NT2/D1 (cell line): ENCODE measurements around the gene SUGP2.

Experiments used
- DNase-seq: peaks from one replicate; pipeline ENCODE4 v3.0.0-alpha.2; 2011; ENCODE audit warnings: low read depth, low spot score
- H3K27me3 ChIP-seq: 2 replicates; pipeline ENCODE4 v1.6.0; 2011; ENCODE audit warnings: mild to moderate bottlenecking; ENCODE audit not compliant: insufficient read length, insufficient read depth
- H3K36me3 ChIP-seq: 2 replicates; pipeline ENCODE4 v1.6.1; 2011; ENCODE audit warnings: mild to moderate bottlenecking, low read length, mixed read lengths; ENCODE audit not compliant: insufficient read depth, insufficient read length
- H3K4me1 ChIP-seq: 2 replicates; pipeline ENCODE4 v1.5.1; 2011; ENCODE audit not compliant: insufficient read depth, insufficient read length
- H3K4me3 ChIP-seq: 2 replicates; pipeline ENCODE4 v1.5.1; 2011; ENCODE audit warnings: low read depth; ENCODE audit not compliant: insufficient read length
- H3K9ac ChIP-seq: 2 replicates; pipeline ENCODE4 v1.6.0; 2011; ENCODE audit warnings: low read depth; ENCODE audit not compliant: insufficient read length
- H3K9me3 ChIP-seq: 2 replicates; pipeline ENCODE4 v1.5.1; 2011; ENCODE audit warnings: mild to moderate bottlenecking, low read length; ENCODE audit not compliant: insufficient read depth
- SUZ12 ChIP-seq: IDR thresholded peaks from 2 replicates; pipeline ENCODE4 v1.6.1; 2011; ENCODE audit not compliant: insufficient read length, insufficient read depth; ENCODE audit errors: extremely low read depth
- YY1 ChIP-seq: IDR thresholded peaks from 2 replicates; pipeline ENCODE4 v1.6.1; 2011; ENCODE audit not compliant: insufficient read length, insufficient read depth
- ZNF274 ChIP-seq: IDR thresholded peaks from 2 replicates; pipeline ENCODE4 v1.6.1; 2011; ENCODE audit warnings: mild to moderate bottlenecking, low read depth, low read length

The SUGP2 gene

DNA sequence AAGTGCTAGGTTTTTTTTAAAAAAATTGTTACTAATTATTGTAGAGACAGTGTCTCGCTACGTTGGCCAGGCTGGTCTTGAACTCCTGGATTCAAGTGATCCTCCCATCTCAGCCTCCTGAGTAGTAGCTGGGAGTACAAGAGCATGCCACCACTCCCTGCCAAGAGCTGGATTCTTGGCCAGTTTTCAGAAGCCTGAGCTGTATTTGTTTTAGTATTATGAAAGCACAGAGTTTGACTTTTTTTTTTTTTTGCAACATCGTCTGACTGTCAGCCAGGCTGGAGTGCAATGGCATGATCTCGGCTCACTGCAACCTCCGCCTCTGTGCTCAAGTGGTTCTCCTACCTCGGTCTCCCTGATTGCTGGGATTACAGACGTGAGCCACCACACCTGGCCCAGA is 7.1 kb upstream of the SUGP2 start:
- Histone ChIP-seq H3K9me3 (peaks cover 8% of the 10 kb centered on the region; the same call in 1 of the 2 replicates), H3K4me3 (no peak overlapping the region), H3K9ac (no peak overlapping the region), H3K27me3 (no peaks in the 10 kb centered on the region), H3K36me3 (peaks cover 82% of the 10 kb centered on the region), H3K4me1 (peaks cover 2% of the 10 kb centered on the region)
- no peak for DNase-seq
- TF ChIP-seq SUZ12 = no peak
- TF ChIP-seq YY1 = no peak
- no peak for TF ChIP-seq ZNF274

GRCh38 chr19:19039901-19040300 is 6.6 kb upstream of the SUGP2 start:
- Histone ChIP-seq H3K4me3 (no peak overlapping the region), H3K4me1 (peaks cover 2% of the 10 kb centered on the region), H3K9ac (no peak overlapping the region), H3K9me3 (peaks cover 8% of the 10 kb centered on the region; the same call in 1 of the 2 replicates), H3K36me3 (peaks cover 80% of the 10 kb centered on the region), H3K27me3 (no peaks in the 10 kb centered on the region)
- no peak for DNase-seq
- TF ChIP-seq SUZ12 = no peak

GRCh38 chr19:19034204-19034624 is 897 bp upstream of the SUGP2 start:
- H3K9me3 ChIP-seq = peaks cover 8% of the 10 kb centered on the region; the same call in 1 of the 2 replicates
- H3K4me3 ChIP-seq = peak overlapping the region; percentile 99
- no peak for TF ChIP-seq SUZ12
- TF ChIP-seq YY1 = no peak
- H3K9ac ChIP-seq = peak overlapping the region; percentile 94
- DNase-seq = peak; percentile 74
- H3K27me3 ChIP-seq = no peaks in the 10 kb centered on the region
- no peaks in the 10 kb centered on the region for H3K4me1 ChIP-seq
- H3K36me3 ChIP-seq = peaks cover 61% of the 10 kb centered on the region

GRCh38 chr19:19033176-19033425 is 216 bp downstream of the SUGP2 start:
- TF ChIP-seq YY1 = no peak
- TF ChIP-seq ZNF274 = no peak
- no peak for TF ChIP-seq SUZ12
- Histone ChIP-seq H3K4me1 (no peaks in the 10 kb centered on the region), H3K9ac (peak overlapping the region; percentile 98), H3K4me3 (peak overlapping the region; percentile 99), H3K36me3 (peaks cover 59% of the 10 kb centered on the region), H3K9me3 (peaks cover 8% of the 10 kb centered on the region; the same call in 1 of the 2 replicates), H3K27me3 (no peaks in the 10 kb centered on the region)
- no peak for DNase-seq

- peaks cover 60% of the 10 kb centered on the region for H3K36me3 ChIP-seq
- peak overlapping the region; percentile 99 for H3K4me3 ChIP-seq
- H3K9ac ChIP-seq = peak overlapping the region; percentile 98
- TF ChIP-seq SUZ12 = no peak
- no peak for TF ChIP-seq ZNF274
- no peak for TF ChIP-seq YY1
- no peaks in the 10 kb centered on the region for H3K27me3 ChIP-seq
- no peaks in the 10 kb centered on the region for H3K4me1 ChIP-seq
- H3K9me3 ChIP-seq = peaks cover 4% of the 10 kb centered on the region; the same call in 1 of the 2 replicates
- peak; percentile 95 for DNase-seq
Measured at GRCh38 chr19:19032420-19033175, 719 bp downstream of the SUGP2 start.

GRCh38 chr19:19031891-19032290 is 1.4 kb downstream of the SUGP2 start:
- H3K9me3 ChIP-seq = no peaks in the 10 kb centered on the region
- no peak for DNase-seq
- no peaks in the 10 kb centered on the region for H3K4me1 ChIP-seq
- H3K36me3 ChIP-seq = peaks cover 60% of the 10 kb centered on the region
- peak overlapping the region; percentile 3 for H3K9ac ChIP-seq
- TF ChIP-seq ZNF274 = no peak
- TF ChIP-seq SUZ12 = no peak
- TF ChIP-seq YY1 = no peak
- H3K27me3 ChIP-seq = no peaks in the 10 kb centered on the region
- H3K4me3 ChIP-seq = peak overlapping the region; percentile 9

DNA sequence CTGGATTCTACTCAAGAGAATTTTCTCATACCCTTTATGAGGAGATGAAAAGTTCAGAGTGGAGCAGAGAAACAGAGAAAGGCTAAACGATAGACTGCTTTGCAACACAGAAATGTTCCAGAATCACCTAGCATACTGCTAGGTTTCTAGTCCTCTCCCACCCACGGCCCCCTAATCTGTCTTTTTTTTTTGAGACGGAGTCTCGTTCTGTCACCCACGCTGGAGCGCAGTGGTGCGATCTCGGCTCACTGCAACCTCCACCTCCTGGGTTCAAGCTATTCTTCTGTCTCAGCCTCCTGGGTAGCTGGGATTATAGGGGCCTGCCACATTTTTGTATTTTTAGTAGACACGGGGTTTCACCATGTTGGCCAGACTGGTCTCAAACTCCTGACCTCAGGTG is 4.8 kb downstream of the SUGP2 start:
- no peak for TF ChIP-seq ZNF274
- no peak for TF ChIP-seq SUZ12
- TF ChIP-seq YY1 = no peak
- Histone ChIP-seq H3K4me3 (no peak overlapping the region), H3K4me1 (no peaks in the 10 kb centered on the region), H3K9me3 (no peaks in the 10 kb centered on the region), H3K27me3 (no peaks in the 10 kb centered on the region), H3K36me3 (peaks cover 75% of the 10 kb centered on the region), H3K9ac (no peak overlapping the region)
- DNase-seq = no peak

DNA sequence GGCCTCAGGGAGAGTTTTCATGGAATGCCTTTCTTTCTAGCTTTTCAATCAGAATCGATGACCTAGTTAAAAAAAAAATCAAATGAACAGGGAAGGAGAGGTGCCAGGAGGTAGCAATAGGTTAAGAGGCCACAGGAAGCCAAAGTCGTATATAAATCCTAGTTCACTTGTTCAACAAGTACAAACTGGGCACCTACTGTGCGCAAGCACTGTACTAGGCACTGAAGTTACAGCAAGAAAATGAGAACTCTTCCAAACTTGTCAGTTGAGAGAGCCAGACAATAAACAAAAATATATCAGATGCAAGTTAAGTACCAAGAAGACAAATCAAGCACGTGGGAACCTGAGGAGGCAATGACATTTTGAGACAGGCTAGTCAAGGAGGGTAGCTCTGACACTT is 6.1 kb downstream of the SUGP2 start:
- no peak for DNase-seq
- no peak overlapping the region for H3K4me3 ChIP-seq
- no peaks in the 10 kb centered on the region for H3K27me3 ChIP-seq
- peaks cover 88% of the 10 kb centered on the region for H3K36me3 ChIP-seq
- no peaks in the 10 kb centered on the region for H3K9me3 ChIP-seq
- H3K4me1 ChIP-seq = no peaks in the 10 kb centered on the region
- no peak for TF ChIP-seq YY1
- no peak for TF ChIP-seq SUZ12
- TF ChIP-seq ZNF274 = no peak
- H3K9ac ChIP-seq = no peak overlapping the region
